Sigmoid colon (tissue), 7 donors: ENCODE data around the gene ADD3. TPM values are rescaled to one million over a fixed set of nuclear protein-coding genes. Genes with fewer than 3 reads are reported as not detected.

ENCODE experiments used
- DNase-seq: peaks from one replicate; pipeline ENCODE4 v3.0.0-alpha.2; 2019
- H3K27ac ChIP-seq, 4 donors: fragments of 200-600 bp; sonication (generic); one replicate each; pipeline ENCODE4 v1.5.1; 2016 to 2019; ENCODE audit warnings: mild to moderate bottlenecking in 1 of 4
- H3K27me3 ChIP-seq, 3 donors: fragments of 200-600 bp; sonication (generic); one replicate each; pipeline ENCODE4 v1.5.1; 2019; ENCODE audit warnings: mild to moderate bottlenecking in 1 of 3
- H3K36me3 ChIP-seq, 4 donors: fragments of 200-600 bp; sonication (generic); one replicate each; pipeline ENCODE4 v1.5.1; 2016 to 2019
- H3K4me1 ChIP-seq, 4 donors: fragments of 200-600 bp; sonication (generic); one replicate each; pipeline ENCODE4 v1.5.1; 2017 to 2019
- H3K4me3 ChIP-seq, 4 donors: fragments of 200-600 bp; sonication (generic); one replicate each; pipeline ENCODE4 v1.5.1; 2017 to 2019; ENCODE audit warnings: mild to moderate bottlenecking in 2 of 4, moderate library complexity in 1 of 4
- H3K9me3 ChIP-seq, 4 donors: fragments of 200-600 bp in 3 of 4; sonication (generic) in 3 of 4; one replicate each; pipeline versions ENCODE4 v1.5.1 to v1.6.1; 2013 to 2019
- CTCF ChIP-seq, 4 experiments: fragments of 450-650 bp in 3 of 4; fragments of 200-600 bp in 1 of 4; IDR thresholded peaks; one replicate each; pipeline ENCODE4 v1.5.1; 2016 to 2019; ENCODE audit warnings: antibody characterized with exemption in 4 of 4, mild to moderate bottlenecking in 3 of 4, moderate library complexity in 2 of 4
- EP300 ChIP-seq, 4 donors: sonication (generic); formaldehyde crosslinking; IDR thresholded peaks; one replicate each; pipeline ENCODE4 v1.6.1; 2017; ENCODE audit warnings: antibody characterized with exemption in 4 of 4
- POLR2A ChIP-seq, 2 donors: fragments of 450-650 bp; IDR thresholded peaks; one replicate each; pipeline ENCODE4 v1.6.1; 2016; ENCODE audit warnings: antibody characterized with exemption in 2 of 2, mild to moderate bottlenecking in 2 of 2, moderate library complexity in 2 of 2
- POLR2AphosphoS5 ChIP-seq, 4 donors: sonication (generic); formaldehyde crosslinking; IDR thresholded peaks; one replicate each; pipeline ENCODE4 v1.6.1; 2017; ENCODE audit warnings: antibody characterized with exemption in 4 of 4
- WGBS, 2 donors: extraction: QIAGEN DNeasy Blood & Tissue Kit; methylation state at CpG; one replicate each; pipeline ENCODE4 v1.1.7; 2013; 5-methylcytosine and 5-hydroxymethylcytosine counted together
- intact Hi-C: fragments of 100-400 bp; cut with DNase I; formaldehyde crosslinking; loops from one replicate; pipeline ENCODE4 v1.15.1; 2023
- polyA plus RNA-seq, 3 donors: library from polyadenylated mRNA; stranded (reverse); fragments of 200-250 nt; gene quantifications; one replicate each; pipeline ENCODE4 v1.2.3, GENCODE V29; 2013
- total RNA-seq, 4 donors: library from RNA; depleted of rRNA; stranded (reverse); fragments of >200 nt; gene quantifications; one replicate each; pipeline ENCODE4 v1.1.0, GENCODE V29; 2016
- donor health status: healthy with polysubstance abuse.
- donor health status: Bipolar disorder and iron deficiency.
- donor health status: healthy.

ADD3 gene
- total and polyA plus RNA-seq, 7 donors: 29.6 to 145 (median 91.2) TPM

GRCh38 chr10:110078317-110078716 is 70.5 kb downstream of the ADD3 start:
- Histone ChIP-seq H3K27ac (peak overlapping the region; percentile 64 to 78 (median 67)), H3K36me3 (no peaks in the 10 kb centered on the region), H3K9me3 (no peaks in the 10 kb centered on the region), H3K4me1 (peaks cover 0 to 62% (median 27%) of the 10 kb centered on the region in 4 donors), H3K27me3 (no peaks in the 10 kb centered on the region), H3K4me3 (no peak overlapping the region)
- 69 to 82% methylated on average over 3 of the region's 3 CpGs for WGBS, 2 donors
- intact Hi-C loops: no loop called here
- TF ChIP-seq CTCF (IDR thresholded peaks at IDR 0.05): no peak
- no peak for TF ChIP-seq POLR2AphosphoS5 (IDR thresholded peaks at IDR 0.05)
- no peak for TF ChIP-seq POLR2A (IDR thresholded peaks at IDR 0.05)
- TF ChIP-seq EP300 (IDR thresholded peaks at IDR 0.05): no peak
- DNase-seq: no peak

DNA sequence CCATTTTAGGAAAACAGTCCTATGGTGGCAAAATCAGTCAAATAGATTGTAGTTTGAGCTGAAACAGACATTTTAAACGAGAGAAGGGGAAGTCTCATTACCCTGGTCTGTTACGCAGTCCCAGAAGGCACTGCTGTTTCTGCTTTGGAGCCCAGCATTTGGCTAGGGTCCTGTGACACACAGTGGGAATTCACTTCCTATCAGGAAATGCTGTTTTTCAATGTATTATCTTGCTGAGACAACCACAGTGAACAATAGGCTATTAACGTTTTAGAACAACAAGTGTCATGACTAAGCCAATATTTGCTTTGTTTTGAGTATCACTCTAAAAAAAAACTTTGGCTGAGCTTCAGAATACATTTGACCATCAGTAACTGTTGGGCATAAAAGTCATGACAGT is 74.1 kb downstream of the ADD3 start:
- no peaks in the 10 kb centered on the region for H3K9me3 ChIP-seq
- TF ChIP-seq POLR2AphosphoS5 (IDR thresholded peaks at IDR 0.05) (peak in 2 of 4 donors; percentile 13 to 36), CTCF (IDR thresholded peaks at IDR 0.05) (no peak)
- H3K27me3 ChIP-seq: no peaks in the 10 kb centered on the region
- WGBS, 2 donors: 26 to 34% methylated on average over 3 of the region's 3 CpGs
- H3K4me3 ChIP-seq: no peak overlapping the region
- H3K27ac ChIP-seq: peak overlapping the region in 3 of 4 donors; percentile 11 to 50 (median 23)
- DNase-seq: no peak
- no peaks in the 10 kb centered on the region for H3K36me3 ChIP-seq
- peaks cover 0 to 37% (median 13%) of the 10 kb centered on the region in 4 donors for H3K4me1 ChIP-seq
- intact Hi-C loops: no loop called here

DNA sequence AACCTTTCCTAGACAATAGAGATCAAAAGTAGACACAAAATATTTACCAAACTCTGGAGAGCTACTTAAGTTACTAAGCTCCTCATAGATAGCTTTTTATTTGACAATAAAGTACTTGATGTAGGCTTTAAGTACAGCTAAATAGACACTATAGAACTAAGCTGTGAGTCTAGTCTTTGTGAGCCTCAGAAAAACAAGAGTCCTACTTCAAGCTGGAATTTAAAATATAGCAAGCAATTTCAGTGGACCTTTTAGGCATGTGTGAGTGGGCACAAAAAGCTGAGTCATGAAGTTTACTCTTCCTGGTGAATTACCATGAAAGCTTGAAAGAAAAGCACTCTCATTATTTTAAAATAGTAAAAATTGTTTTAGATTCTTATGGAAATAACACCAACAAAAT is 76.1 kb downstream of the ADD3 start:
- intact Hi-C loops: no loop called here
- H3K36me3 ChIP-seq: no peaks in the 10 kb centered on the region
- H3K9me3 ChIP-seq: no peaks in the 10 kb centered on the region
- H3K4me1 ChIP-seq: peaks cover 0 to 18% (median 1%) of the 10 kb centered on the region in 4 donors
- DNase-seq: no peak
- H3K27ac ChIP-seq: no peak overlapping the region
- no peak for TF ChIP-seq CTCF (IDR thresholded peaks at IDR 0.05)
- TF ChIP-seq POLR2AphosphoS5 (IDR thresholded peaks at IDR 0.05): no peak
- TF ChIP-seq EP300 (IDR thresholded peaks at IDR 0.05): no peak
- TF ChIP-seq POLR2A (IDR thresholded peaks at IDR 0.05): no peak
- no peak overlapping the region for H3K4me3 ChIP-seq
- no peaks in the 10 kb centered on the region for H3K27me3 ChIP-seq

DNA sequence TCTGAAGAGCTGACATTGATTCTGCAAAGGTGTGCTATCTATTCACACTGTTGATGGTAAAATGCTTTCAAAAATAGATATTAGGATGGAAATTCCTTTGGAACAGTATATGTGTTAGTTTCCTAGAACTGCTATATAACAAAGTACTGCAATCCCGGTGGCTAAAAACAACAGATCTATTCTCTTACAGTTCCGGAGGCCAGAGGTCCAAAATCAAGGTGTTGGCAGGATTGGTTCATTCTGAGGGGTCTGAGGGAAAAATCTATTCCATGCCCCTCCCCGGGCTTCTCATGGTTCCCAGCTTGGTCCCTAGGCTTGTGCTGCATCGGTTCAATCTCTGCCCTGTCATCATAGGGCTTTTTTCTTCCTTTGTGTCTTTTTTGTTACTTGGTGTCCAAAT is 79.9 kb downstream of the ADD3 start:
- H3K4me3 ChIP-seq: no peak overlapping the region
- TF ChIP-seq POLR2A (IDR thresholded peaks at IDR 0.05) (no peak), CTCF (IDR thresholded peaks at IDR 0.05) (no peak), POLR2AphosphoS5 (IDR thresholded peaks at IDR 0.05) (no peak), EP300 (IDR thresholded peaks at IDR 0.05) (no peak)
- H3K27me3 ChIP-seq: no peaks in the 10 kb centered on the region
- intact Hi-C loops: no loop called here
- no peaks in the 10 kb centered on the region for H3K36me3 ChIP-seq
- H3K9me3 ChIP-seq: no peaks in the 10 kb centered on the region
- peak overlapping the region in 1 of 4 donors; percentile 15 for H3K27ac ChIP-seq
- H3K4me1 ChIP-seq: peaks cover 0 to 9% (median 0%) of the 10 kb centered on the region in 4 donors
- 94 to 96% methylated on average over 4 of the region's 4 CpGs for WGBS, 2 donors
- DNase-seq: no peak

- no peak overlapping the region for H3K27ac ChIP-seq
- 79 to 87% methylated on average over 4 of the region's 4 CpGs for WGBS, 2 donors
- no peak for TF ChIP-seq POLR2AphosphoS5 (IDR thresholded peaks at IDR 0.05)
- TF ChIP-seq EP300 (IDR thresholded peaks at IDR 0.05): no peak
- TF ChIP-seq CTCF (IDR thresholded peaks at IDR 0.05): no peak
- TF ChIP-seq POLR2A (IDR thresholded peaks at IDR 0.05): no peak
- H3K4me1 ChIP-seq: peaks cover 0 to 8% (median 0%) of the 10 kb centered on the region in 4 donors
- H3K4me3 ChIP-seq: no peak overlapping the region
- intact Hi-C loops: no loop called here
- no peak for DNase-seq
- H3K9me3 ChIP-seq: no peaks in the 10 kb centered on the region
- H3K27me3 ChIP-seq: no peaks in the 10 kb centered on the region
- H3K36me3 ChIP-seq: no peaks in the 10 kb centered on the region
Observed at GRCh38 chr10:110088367-110089104, 80.8 kb downstream of the ADD3 start.
